ENCODE results near the gene CROCC2.

DNA sequence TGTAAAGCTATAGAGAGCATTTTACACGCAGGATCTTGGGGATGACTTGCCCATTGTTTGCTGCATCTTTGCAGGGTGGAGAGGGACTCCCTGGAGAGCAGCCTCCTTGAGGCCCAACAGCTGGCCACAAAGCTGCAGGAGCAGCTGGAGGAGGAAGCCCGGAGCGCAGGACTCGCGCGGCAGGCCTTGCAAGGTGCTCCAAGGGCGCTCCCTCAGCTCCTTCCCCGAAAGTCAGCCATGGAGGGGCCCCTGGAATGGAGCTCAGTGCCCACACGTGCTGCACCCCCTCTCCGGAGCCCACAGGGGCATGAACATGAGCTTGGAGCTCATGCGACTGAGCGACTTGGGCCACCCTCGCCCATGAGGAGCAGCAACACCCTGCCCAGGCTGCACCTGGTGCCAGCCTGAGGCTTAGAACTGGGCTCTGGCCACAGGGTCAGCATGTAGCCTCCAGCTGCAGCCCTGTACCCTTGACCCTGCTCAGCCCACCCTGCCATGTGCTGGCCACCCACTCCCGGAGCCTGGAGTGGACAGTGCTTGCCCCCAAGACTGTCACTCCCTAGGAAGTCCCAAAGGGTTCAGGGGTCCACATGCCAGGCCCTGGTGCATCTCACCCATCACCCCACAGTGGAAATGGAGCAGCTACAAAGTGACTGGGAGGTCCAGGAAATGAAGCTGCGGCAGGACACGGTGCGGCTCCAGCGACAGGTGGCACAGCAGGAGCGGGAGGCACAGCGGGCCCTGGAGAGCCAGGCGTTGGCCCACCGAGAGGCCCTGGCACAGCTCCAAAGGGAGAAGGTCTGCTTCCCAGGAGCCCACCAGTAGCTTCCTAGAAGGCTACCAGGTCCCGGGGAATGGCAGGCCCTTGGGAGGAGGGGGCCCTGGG, 43.0 kb downstream of the CROCC2 start:
- TF ChIP-seq, protein P1, sequence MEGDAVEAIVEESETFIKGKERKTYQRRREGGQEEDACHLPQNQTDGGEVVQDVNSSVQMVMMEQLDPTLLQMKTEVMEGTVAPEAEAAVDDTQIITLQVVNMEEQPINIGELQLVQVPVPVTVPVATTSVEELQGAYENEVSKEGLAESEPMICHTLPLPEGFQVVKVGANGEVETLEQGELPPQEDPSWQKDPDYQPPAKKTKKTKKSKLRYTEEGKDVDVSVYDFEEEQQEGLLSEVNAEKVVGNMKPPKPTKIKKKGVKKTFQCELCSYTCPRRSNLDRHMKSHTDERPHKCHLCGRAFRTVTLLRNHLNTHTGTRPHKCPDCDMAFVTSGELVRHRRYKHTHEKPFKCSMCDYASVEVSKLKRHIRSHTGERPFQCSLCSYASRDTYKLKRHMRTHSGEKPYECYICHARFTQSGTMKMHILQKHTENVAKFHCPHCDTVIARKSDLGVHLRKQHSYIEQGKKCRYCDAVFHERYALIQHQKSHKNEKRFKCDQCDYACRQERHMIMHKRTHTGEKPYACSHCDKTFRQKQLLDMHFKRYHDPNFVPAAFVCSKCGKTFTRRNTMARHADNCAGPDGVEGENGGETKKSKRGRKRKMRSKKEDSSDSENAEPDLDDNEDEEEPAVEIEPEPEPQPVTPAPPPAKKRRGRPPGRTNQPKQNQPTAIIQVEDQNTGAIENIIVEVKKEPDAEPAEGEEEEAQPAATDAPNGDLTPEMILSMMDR (IDR thresholded peaks at IDR 0.05), result no peak
- no peak for TF ChIP-seq EZH2 (IDR thresholded peaks at IDR 0.05; ENCODE audit: borderline replicate concordance, insufficient read depth, low read depth, low read length, poor library complexity, severe bottlenecking)

Measured in B cell (primary cell).